NB4 (cell line): ENCODE results near the gene TTC38.

Experiments used
- POLR2A ChIP-seq: IDR thresholded peaks from 2 replicates; pipeline ENCODE4 v1.6.1; 2011; ENCODE audit warnings: mild to moderate bottlenecking; ENCODE audit not compliant: insufficient read length; ENCODE audit errors: extremely low read depth
- TF ChIP-seq, protein P1 (sequence below): IDR thresholded peaks from one replicate; pipeline ENCODE4 v1.5.1; 2012; ENCODE audit warnings: low read depth, low read length

DNA sequence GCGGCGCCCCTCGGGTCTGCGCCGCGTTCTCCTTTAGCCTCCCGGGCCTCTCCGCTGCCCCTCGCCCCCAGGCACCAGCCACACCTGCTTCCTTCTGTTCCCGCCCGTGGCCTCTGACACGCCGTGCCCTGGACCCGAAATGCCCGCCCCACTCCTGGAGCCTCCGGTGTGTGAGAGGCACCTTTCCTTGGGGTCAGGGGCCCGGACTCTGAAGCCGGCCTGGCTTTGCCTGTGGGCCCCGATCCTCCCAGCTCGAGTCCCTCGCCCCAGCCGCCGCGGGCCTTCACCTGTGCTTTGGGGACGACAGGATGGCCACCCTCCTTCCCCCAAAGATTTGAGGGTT lies 17.1 kb upstream of the TTC38 start:
- TF ChIP-seq, protein P1, sequence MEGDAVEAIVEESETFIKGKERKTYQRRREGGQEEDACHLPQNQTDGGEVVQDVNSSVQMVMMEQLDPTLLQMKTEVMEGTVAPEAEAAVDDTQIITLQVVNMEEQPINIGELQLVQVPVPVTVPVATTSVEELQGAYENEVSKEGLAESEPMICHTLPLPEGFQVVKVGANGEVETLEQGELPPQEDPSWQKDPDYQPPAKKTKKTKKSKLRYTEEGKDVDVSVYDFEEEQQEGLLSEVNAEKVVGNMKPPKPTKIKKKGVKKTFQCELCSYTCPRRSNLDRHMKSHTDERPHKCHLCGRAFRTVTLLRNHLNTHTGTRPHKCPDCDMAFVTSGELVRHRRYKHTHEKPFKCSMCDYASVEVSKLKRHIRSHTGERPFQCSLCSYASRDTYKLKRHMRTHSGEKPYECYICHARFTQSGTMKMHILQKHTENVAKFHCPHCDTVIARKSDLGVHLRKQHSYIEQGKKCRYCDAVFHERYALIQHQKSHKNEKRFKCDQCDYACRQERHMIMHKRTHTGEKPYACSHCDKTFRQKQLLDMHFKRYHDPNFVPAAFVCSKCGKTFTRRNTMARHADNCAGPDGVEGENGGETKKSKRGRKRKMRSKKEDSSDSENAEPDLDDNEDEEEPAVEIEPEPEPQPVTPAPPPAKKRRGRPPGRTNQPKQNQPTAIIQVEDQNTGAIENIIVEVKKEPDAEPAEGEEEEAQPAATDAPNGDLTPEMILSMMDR: no peak
- TF ChIP-seq POLR2A: no peak
